ENCODE results near the gene GLB1L2.

GLB1L2 gene

DNA sequence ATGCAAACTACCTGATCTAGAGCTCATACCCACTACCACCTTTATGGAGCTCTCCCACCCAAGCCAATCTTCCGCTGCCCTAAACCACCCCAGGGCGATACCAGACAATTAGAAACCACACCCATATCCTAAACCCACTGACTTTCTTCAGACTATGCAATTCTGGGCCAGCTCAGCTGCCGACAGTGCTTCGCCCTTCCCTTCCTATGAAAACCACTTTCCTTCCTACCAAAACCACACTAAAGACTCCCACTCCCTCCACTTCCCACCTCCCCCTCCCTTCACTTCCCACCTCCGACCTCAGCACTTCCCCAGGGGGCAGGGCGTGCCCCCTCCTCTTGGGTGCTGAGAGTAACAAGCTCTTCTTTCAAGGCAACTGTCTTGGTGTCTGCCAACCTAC is 55.2 kb downstream of the GLB1L2 start:
- no peak for DNase-seq (ENCODE audit: low spot score)

GRCh38 chr11:134387501-134387900 is 55.7 kb downstream of the GLB1L2 start:
- DNase-seq (ENCODE audit: low spot score), result no peak

GRCh38 chr11:134388590-134388989 is 56.8 kb downstream of the GLB1L2 start:
- no peak for DNase-seq (ENCODE audit: low spot score)

DNA sequence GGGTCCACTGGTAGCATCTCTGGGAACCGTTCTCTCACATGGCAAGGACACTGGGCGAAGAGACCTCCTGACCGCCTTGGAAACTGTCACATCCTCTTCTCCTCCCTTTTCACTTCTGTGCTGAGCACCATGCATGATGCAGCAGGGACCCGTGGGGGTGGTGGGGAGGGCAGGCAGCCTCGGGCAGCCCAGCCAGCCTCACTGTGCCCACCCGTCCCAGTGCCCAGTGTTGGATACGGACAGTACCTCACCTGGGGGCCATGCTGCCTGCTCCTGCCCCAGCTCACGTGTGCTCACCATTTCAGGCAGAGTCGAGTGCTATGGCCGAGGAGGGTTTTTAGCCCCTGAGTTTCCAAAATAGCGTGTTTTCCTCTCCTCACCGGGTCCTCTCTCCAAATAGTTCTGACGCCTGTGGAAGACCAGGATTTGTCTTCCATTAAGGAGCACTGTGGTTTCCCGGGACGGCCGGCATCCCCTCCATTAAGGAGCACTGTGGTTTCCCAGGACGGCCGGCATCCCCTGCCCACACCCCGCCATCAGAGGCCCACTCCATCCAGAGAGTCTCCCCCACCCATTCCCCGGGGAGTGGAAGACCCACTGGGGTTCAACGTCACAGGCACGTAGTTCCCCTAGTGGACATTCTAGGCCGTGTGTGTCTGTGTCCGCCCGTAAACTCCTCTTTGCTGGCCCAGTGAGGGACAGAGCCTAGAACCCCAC is 57.8 kb downstream of the GLB1L2 start:
- no peak for DNase-seq (ENCODE audit: low spot score)

GRCh38 chr11:134390706-134391569 is 59.1 kb downstream of the GLB1L2 start:
- no peak for DNase-seq (ENCODE audit: low spot score)

- DNase-seq (ENCODE audit: low spot score), result no peak
These were observed 59.9 kb downstream of the GLB1L2 start for GRCh38 chr11:134391656-134392055.

DNA sequence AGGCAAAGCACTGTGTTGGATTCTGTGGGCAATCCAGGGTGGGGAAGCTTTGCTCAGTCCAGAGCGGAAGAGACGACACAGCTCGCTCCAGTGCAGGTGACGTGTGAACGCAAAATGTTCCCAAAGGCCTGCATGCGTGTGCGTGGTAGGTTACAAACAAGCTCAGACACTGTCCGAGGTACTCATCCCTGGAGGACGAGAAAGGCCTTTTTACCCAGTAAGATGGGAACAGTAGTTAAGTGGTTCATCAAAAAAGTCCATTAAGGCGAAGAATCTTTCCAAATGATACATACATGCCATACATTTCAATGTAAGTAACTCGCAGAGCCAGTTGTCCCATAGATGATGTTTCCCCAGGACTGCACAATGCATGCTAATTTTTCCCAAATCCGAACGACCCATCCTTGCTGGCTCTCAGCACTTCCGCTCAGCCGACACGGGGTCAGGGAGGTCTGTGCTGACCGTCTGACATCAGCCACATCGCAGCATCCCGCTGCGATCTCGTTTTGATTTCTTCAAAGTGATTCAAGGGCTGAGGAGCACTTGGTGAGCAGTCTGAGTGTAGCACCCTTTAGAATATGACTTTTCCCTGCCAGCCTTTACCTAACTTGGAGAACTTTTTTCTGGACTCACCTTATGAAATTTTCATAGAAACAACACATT is 61.3 kb downstream of the GLB1L2 start:
- no peak for DNase-seq (ENCODE audit: low spot score)

DNA sequence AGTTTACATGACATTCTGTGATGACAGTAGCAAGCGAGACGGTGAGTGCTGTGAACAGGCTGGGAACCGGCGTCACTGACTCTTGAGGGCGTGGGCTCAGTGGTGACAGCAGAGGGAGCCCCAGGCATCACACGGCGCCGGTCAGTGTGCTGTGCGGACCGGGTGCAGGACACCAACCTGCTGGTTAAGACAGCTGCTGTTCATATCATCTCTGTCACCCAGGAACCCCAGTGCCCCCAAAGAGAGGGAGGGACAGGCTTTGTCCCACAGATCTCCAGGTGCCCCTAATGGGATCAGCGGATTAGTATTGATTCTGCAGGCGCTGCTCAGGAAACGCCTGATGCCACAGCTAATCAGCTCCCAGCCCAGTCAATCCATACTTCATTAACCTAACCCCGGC is 61.9 kb downstream of the GLB1L2 start:
- no peak for DNase-seq (ENCODE audit: low spot score)

DNA sequence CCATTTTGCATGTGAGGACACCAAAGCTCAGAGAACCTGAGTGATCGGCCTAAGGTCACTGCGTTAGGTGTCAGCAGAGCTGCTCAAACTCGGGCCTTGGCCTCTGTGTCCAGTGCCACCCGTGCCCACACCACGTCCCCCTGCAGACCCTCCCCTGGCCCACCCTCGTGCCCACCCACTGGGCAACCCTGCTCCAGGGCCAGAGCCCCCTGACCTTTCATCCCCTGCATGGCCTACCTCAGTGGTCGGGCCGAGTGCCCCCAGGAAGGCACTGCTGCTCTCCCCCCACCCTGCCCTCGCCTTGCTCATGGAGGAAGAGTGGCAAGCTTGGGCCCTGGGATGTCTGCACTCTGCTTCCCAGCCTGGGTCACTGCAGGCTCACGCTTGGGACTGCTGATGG is 62.5 kb downstream of the GLB1L2 start:
- DNase-seq (ENCODE audit: low spot score), result no peak

GRCh38 chr11:134395002-134395401 is 63.2 kb downstream of the GLB1L2 start:
- no peak for DNase-seq (ENCODE audit: low spot score)

DNA sequence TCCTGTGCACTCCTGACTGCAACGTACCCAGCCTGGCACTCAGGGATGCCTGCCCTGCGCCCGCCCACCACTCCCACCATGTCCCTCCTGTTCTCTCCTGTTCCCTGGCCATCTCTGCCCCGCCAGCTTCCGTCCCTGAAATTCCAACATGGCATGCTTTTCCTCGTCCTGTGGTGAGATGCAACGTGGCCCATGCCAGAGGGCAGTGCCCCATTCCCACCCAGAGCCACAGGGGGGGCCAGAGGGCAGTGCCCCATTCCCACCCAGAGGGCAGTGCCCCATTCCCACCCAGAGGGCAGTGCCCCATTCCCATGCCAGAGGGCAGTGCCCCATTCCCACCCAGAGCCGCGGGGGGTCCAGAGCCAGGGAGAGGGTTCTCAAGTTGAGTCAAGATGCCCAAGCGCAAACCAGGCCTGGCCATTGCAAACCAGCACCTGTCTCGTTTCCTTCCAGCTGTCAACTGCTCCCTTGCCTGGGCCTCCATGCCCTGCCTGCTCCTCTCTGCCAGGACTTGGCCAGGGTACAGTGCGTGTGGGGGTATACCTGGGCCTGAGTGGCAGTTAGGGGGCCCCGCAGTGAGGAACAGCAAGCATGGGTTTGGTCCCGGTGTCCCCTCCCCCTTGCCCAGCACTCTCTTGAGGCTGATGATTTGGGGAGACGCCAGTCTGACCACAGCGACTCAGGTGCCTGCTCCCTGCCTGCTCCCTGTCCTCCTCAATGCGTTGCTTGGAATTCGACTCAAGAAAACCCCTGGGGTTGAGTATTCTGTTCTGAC is 65.7 kb downstream of the GLB1L2 start:
- DNase-seq (ENCODE audit: low spot score), result no peak

- no peak for DNase-seq (ENCODE audit: low spot score)
These were observed 66.3 kb downstream of the GLB1L2 start for GRCh38 chr11:134398079-134398444.

GRCh38 chr11:134398644-134399292 is 67.0 kb downstream of the GLB1L2 start:
- DNase-seq (ENCODE audit: low spot score), result no peak

- DNase-seq (ENCODE audit: low spot score), result no peak
These were observed 67.5 kb downstream of the GLB1L2 start for GRCh38 chr11:134399293-134399654.

DNA sequence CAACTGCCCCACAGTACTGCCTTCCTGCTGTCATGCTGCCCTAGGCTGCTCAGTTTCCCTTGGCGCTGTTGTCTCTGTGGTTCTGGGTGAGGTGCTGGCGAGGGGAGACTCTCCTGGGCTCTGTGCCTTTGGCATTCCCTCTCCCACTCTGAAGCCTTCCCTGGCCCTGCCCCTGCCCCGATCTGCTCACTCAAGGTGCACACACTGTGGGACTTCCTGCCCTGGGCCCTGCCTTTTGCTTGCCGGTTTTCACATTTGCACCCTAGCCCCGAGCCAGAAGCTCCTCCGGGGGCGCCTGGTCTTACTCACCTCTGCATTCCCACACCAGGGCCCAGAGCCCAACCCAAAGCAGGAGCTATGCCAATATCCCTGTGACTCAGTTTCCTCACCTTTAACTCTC is 68.2 kb downstream of the GLB1L2 start:
- no peak for DNase-seq (ENCODE audit: low spot score)

GRCh38 chr11:134401825-134402809 is 70.3 kb downstream of the GLB1L2 start:
- DNase-seq (ENCODE audit: low spot score), result no peak

GRCh38 chr11:134402910-134403309 is 71.1 kb downstream of the GLB1L2 start:
- no peak for DNase-seq (ENCODE audit: low spot score)

DNA sequence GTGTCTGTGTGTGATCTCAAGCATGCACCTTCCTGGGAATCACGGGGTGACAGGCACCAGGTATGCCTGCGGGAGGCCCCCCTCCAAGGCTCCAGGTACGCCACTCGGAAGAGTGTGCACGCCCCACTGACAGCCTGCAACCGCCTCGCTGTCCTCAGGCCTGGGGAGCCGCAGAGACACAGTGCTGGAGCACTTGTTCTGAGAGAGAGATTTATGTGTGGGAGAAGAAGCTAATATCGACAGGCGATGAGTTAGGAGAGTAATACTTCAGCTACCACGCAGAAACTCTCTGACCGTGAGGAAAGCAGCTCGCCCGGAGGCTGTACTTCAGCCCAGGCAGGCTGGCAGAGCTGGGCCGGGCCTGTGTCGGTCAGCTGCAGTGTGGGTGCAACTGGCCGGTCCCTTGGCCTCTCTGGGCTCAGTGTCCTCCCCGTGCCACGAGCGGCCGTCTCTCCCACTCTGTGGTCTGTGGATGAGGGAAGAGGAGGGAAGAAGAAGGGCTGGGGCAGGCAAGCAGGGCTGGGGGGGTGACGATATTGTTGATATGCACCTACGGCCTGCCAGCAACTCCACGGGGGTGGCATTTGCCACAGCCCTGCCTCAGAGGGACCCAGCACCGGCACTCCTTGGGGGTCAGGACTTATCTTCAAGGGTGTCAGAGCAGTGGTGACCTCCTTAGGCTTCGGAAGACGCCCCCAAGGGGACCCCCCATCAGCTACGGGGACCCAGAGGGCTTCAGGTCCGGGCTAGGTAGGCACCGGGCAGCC is 73.0 kb downstream of the GLB1L2 start:
- no peak for DNase-seq (ENCODE audit: low spot score)

GRCh38 chr11:134405436-134405835 is 73.6 kb downstream of the GLB1L2 start:
- DNase-seq (ENCODE audit: low spot score), result no peak

DNA sequence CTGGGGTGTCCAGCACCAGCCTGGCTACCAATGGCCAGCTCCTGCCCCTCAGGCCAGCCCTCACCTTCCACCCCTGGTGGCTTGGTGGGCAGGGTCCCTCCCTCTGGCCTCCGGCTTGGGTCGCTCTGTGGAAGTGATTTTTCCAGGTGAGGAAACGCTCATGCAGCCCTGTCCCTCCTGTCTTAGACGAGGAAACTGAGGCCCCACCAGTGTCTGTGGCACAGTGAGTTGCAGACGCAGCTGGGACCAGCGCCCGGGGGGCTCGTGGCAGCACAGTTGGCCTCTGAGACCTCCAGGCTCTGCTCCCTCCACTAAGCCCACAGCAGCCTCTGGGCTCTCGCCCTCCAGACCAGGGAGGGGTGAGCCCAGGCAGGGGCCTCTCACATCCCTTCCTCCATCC is 74.1 kb downstream of the GLB1L2 start:
- DNase-seq (ENCODE audit: low spot score), result no peak

Data from GM03348 (cell line).